Mesenchymal stem cell (in vitro differentiated cells and primary cell): ENCODE data around the gene SGIP1.
"Not testable (repeated sequence)": the region's sequence is repeated elsewhere in the genome, so short reads cannot be mapped to it uniquely, and the experiment has no call there.

Source experiments
- DNase-seq: peaks from one replicate; pipeline ENCODE4 v3.0.0-alpha.2; 2013
- H2AFZ ChIP-seq: one replicate; pipeline ENCODE4 v1.6.1; 2013; ENCODE audit warnings: low read depth, mild to moderate bottlenecking, control low read depth, inconsistent platforms, low read length, moderate library complexity
- H2AK5ac ChIP-seq: 2 replicates; pipeline ENCODE4 v1.6.1; 2013; ENCODE audit warnings: low read length, moderate library complexity, mild to moderate bottlenecking, inconsistent platforms; ENCODE audit not compliant: severe bottlenecking
- H2BK120ac ChIP-seq: one replicate; pipeline ENCODE4 v1.6.1; 2013; ENCODE audit warnings: low read depth, mild to moderate bottlenecking, inconsistent platforms, low read length, moderate library complexity
- H2BK12ac ChIP-seq, 2 experiments: one replicate each; pipeline ENCODE4 v1.6.1; 2013; ENCODE audit warnings: inconsistent platforms in 2 of 2, low read length in 2 of 2, mild to moderate bottlenecking in 2 of 2, moderate library complexity in 2 of 2, control low read depth in 1 of 2
- H2BK15ac ChIP-seq: one replicate; pipeline ENCODE4 v1.6.1; 2013; ENCODE audit warnings: mild to moderate bottlenecking, low read depth, inconsistent platforms; ENCODE audit not compliant: poor library complexity, severe bottlenecking
- H2BK5ac ChIP-seq: 2 replicates; pipeline ENCODE4 v1.6.1; 2013; ENCODE audit warnings: low read depth, mild to moderate bottlenecking, low read length, control low read depth, inconsistent platforms; ENCODE audit not compliant: poor library complexity, severe bottlenecking
- H3K14ac ChIP-seq, 2 experiments: one replicate each; pipeline ENCODE4 v1.6.1; 2013; ENCODE audit warnings: inconsistent platforms in 2 of 2, low read length in 2 of 2, control low read depth in 1 of 2, mild to moderate bottlenecking in 1 of 2, moderate library complexity in 1 of 2
- H3K18ac ChIP-seq, 2 experiments: one replicate each; pipeline ENCODE4 v1.6.1; 2013; ENCODE audit warnings: inconsistent platforms in 2 of 2, low read length in 2 of 2, control low read depth in 1 of 2, low read depth in 1 of 2, mild to moderate bottlenecking in 1 of 2
- H3K23ac ChIP-seq, 2 experiments: one replicate each; pipeline ENCODE4 v1.6.1; 2013; ENCODE audit warnings: inconsistent platforms in 2 of 2, low read length in 2 of 2, mild to moderate bottlenecking in 2 of 2, moderate library complexity in 2 of 2, control low read depth in 1 of 2
- H3K27ac ChIP-seq: 2 replicates; pipeline ENCODE4 v1.5.1; 2013; ENCODE audit warnings: mild to moderate bottlenecking, moderate library complexity, low read length, control low read depth, inconsistent platforms; ENCODE audit not compliant: poor library complexity, severe bottlenecking
- H3K27me3 ChIP-seq, 2 experiments: 2 replicates each; pipeline versions ENCODE4 v1.6.1 to v1.7.0; 2013; ENCODE audit warnings: low read length in 2 of 2, mild to moderate bottlenecking in 2 of 2, moderate library complexity in 2 of 2, control low read depth in 1 of 2, inconsistent platforms in 1 of 2; ENCODE audit not compliant: control insufficient read depth in 1 of 2, insufficient read depth in 1 of 2
- H3K36me3 ChIP-seq, 2 experiments: 2 replicates each; pipeline versions ENCODE4 v1.6.1 to v1.7.0; 2013; ENCODE audit warnings: low read length in 2 of 2, control low read depth in 1 of 2, inconsistent platforms in 1 of 2, low read depth in 1 of 2, mild to moderate bottlenecking in 1 of 2; ENCODE audit not compliant: insufficient read depth in 2 of 2, control insufficient read depth in 1 of 2
- H3K4ac ChIP-seq, 2 experiments: one replicate each; pipeline ENCODE4 v1.6.1; 2013; ENCODE audit warnings: inconsistent platforms in 2 of 2, low read length in 2 of 2, mild to moderate bottlenecking in 2 of 2, moderate library complexity in 2 of 2, control low read depth in 1 of 2, low read depth in 1 of 2
- H3K4me1 ChIP-seq: 2 replicates; pipeline ENCODE4 v1.6.1; 2013; ENCODE audit warnings: low read depth, low read length, control low read depth; ENCODE audit not compliant: control insufficient read depth, insufficient read depth
- H3K4me2 ChIP-seq: 2 replicates; pipeline ENCODE4 v1.6.1; 2013; ENCODE audit warnings: low read length, mild to moderate bottlenecking, inconsistent platforms; ENCODE audit not compliant: poor library complexity, severe bottlenecking
- H3K4me3 ChIP-seq, 2 experiments: 2 replicates each; pipeline versions ENCODE4 v1.5.1 to v1.7.0; 2013; ENCODE audit warnings: low read length in 2 of 2, mild to moderate bottlenecking in 2 of 2, control low read depth in 1 of 2, low read depth in 1 of 2; ENCODE audit not compliant: insufficient read depth in 1 of 2
- H3K79me1 ChIP-seq: replicated peaks from 2 replicates; pipeline ENCODE4 v1.6.1; 2013; ENCODE audit warnings: mild to moderate bottlenecking, control low read depth, low read length, inconsistent platforms; ENCODE audit not compliant: poor library complexity, severe bottlenecking
- H3K9ac ChIP-seq: 2 replicates; pipeline ENCODE4 v1.7.0; 2013; ENCODE audit warnings: mild to moderate bottlenecking, low read length, moderate library complexity
- H3K9me3 ChIP-seq: 2 replicates; pipeline ENCODE4 v1.7.0; 2013; ENCODE audit warnings: mild to moderate bottlenecking, low read length; ENCODE audit not compliant: control insufficient read depth
- H4K8ac ChIP-seq: one replicate; pipeline ENCODE4 v1.6.1; 2013; ENCODE audit warnings: inconsistent platforms, mild to moderate bottlenecking, low read length, moderate library complexity
- H4K91ac ChIP-seq: one replicate; pipeline ENCODE4 v1.6.1; 2013; ENCODE audit warnings: mild to moderate bottlenecking, low read length, inconsistent platforms
- WGBS: methylation state at CpG from one replicate; pipeline ENCODE4 v1.1.7; 2013; ENCODE audit warnings: mixed read lengths; 5-methylcytosine and 5-hydroxymethylcytosine counted together

The SGIP1 gene

GRCh38 chr1:66725885-66726665 lies 192.1 kb downstream of the SGIP1 start:
- Histone ChIP-seq H2AFZ (no peak overlapping the region), H3K36me3 (no peaks in the 10 kb centered on the region), H3K4me3 (no peak overlapping the region), H4K8ac (peak overlapping the region; percentile 42), H2BK5ac (no peak overlapping the region), H3K9ac (peak overlapping the region; percentile 55), H3K14ac (no peak overlapping the region), H2BK120ac (no peak overlapping the region), H3K27ac (no peak overlapping the region), H2BK12ac (no peak overlapping the region), H3K18ac (peak overlapping the region in 1 of 2 experiments; percentile 54), H3K4me1 (peaks cover 4% of the 10 kb centered on the region), H3K79me1 (no peaks in the 10 kb centered on the region), H4K91ac (no peak overlapping the region), H3K4me2 (no peak overlapping the region), H3K27me3 (no peaks in the 10 kb centered on the region), H3K9me3 (no peaks in the 10 kb centered on the region), H2AK5ac (no peak overlapping the region), H3K23ac (no peak overlapping the region), H3K4ac (no peak overlapping the region), H2BK15ac (no peak overlapping the region)
- WGBS = 28% methylated on average over 4 of the region's 9 CpGs
- DNase-seq = peak; percentile 90

GRCh38 chr1:66728021-66728420 lies 194.1 kb downstream of the SGIP1 start:
- Histone ChIP-seq H4K8ac (no peak overlapping the region), H3K79me1 (no peaks in the 10 kb centered on the region), H2BK15ac (no peak overlapping the region), H2BK120ac (no peak overlapping the region), H3K36me3 (no peaks in the 10 kb centered on the region), H3K4me3 (no peak overlapping the region), H2AFZ (no peak overlapping the region), H3K27me3 (no peaks in the 10 kb centered on the region), H2BK12ac (no peak overlapping the region), H3K9me3 (no peaks in the 10 kb centered on the region), H3K14ac (no peak overlapping the region), H3K4me1 (peaks cover 4% of the 10 kb centered on the region), H2AK5ac (no peak overlapping the region), H4K91ac (no peak overlapping the region), H3K27ac (no peak overlapping the region), H3K18ac (no peak overlapping the region), H2BK5ac (no peak overlapping the region), H3K9ac (no peak overlapping the region), H3K23ac (no peak overlapping the region), H3K4ac (no peak overlapping the region), H3K4me2 (no peak overlapping the region)
- peak; percentile 13 for DNase-seq
- WGBS = no CpG with 5 or more reads among the region's 2 CpGs

DNA sequence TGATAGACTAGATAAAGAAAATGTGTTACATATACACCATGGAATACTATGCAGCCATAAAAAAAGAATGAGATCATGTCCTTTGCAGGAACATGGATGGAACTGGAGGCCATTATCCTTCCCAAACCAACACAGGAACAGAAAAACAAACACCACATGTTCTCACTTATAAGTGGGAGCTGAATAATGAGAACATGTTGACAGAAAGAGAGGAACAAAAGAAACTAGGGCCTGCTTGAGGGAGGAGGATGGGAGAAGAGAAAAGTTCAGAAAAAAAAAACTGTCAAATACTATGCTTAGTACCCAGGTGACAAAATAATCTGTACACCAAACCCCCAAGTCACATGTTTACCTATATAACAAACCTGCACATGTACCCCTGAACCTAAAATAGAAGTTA lies 194.8 kb downstream of the SGIP1 start:
- H2AK5ac ChIP-seq, H2BK12ac ChIP-seq, H3K27ac ChIP-seq, DNase-seq, H4K91ac ChIP-seq, H3K27me3 ChIP-seq, H3K4me2 ChIP-seq, H4K8ac ChIP-seq, H3K79me1 ChIP-seq, H3K9me3 ChIP-seq, H2BK15ac ChIP-seq, H3K18ac ChIP-seq, H2BK5ac ChIP-seq, H3K4me1 ChIP-seq, H2AFZ ChIP-seq, H2BK120ac ChIP-seq, H3K4me3 ChIP-seq, H3K9ac ChIP-seq, H3K36me3 ChIP-seq, H3K14ac ChIP-seq, H3K4ac ChIP-seq, H3K23ac ChIP-seq: not testable (repeated sequence)

DNA sequence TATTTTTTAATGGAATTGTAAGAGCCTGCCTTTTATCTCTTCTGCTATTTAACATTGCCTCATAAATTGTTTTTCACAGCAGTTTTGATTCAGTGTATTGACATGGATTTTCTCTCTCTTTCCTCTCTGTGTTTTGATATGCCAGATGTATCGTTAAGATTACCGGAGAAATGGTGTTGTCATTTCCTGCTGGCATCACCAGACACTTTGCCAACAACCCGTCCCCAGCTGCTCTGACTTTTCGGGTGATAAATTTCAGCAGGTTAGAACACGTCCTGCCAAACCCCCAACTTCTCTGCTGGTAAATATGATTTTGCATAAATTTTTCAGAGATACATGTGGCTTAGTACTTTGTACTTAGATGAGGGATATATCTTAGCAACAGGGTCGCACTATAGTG lies 195.2 kb downstream of the SGIP1 start:
- no peak overlapping the region for H3K18ac ChIP-seq
- no peak overlapping the region for H2BK15ac ChIP-seq
- no peak overlapping the region for H3K14ac ChIP-seq
- H3K79me1 ChIP-seq = no peaks in the 10 kb centered on the region
- H3K9ac ChIP-seq = no peak overlapping the region
- no peak overlapping the region for H4K8ac ChIP-seq
- no peak overlapping the region for H3K4ac ChIP-seq
- no peak overlapping the region for H2AFZ ChIP-seq
- H2AK5ac ChIP-seq = no peak overlapping the region
- no peak overlapping the region for H3K4me3 ChIP-seq
- no peak overlapping the region for H3K23ac ChIP-seq
- H2BK12ac ChIP-seq = no peak overlapping the region
- no peak for DNase-seq
- H2BK120ac ChIP-seq = no peak overlapping the region
- H3K36me3 ChIP-seq = no peaks in the 10 kb centered on the region
- H3K27ac ChIP-seq = no peak overlapping the region
- WGBS = 91% methylated on average over 4 of the region's 6 CpGs
- H3K4me1 ChIP-seq = peaks cover 4% of the 10 kb centered on the region
- H4K91ac ChIP-seq = no peak overlapping the region
- H3K4me2 ChIP-seq = no peak overlapping the region
- no peaks in the 10 kb centered on the region for H3K9me3 ChIP-seq
- no peaks in the 10 kb centered on the region for H3K27me3 ChIP-seq
- no peak overlapping the region for H2BK5ac ChIP-seq
